Anterior cingulate cortex (tissue), 58 donors: ENCODE results near the gene CEP104.

ENCODE experiments used
- DNase-seq, 58 donors: peaks; one replicate each; lab custom pipeline; 2025; lab: John Stamatoyannopoulos, UW

CEP104 gene

GRCh38 chr1:3785045-3785444, 72.0 kb downstream of the CEP104 start:
- no peak for DNase-seq

DNA sequence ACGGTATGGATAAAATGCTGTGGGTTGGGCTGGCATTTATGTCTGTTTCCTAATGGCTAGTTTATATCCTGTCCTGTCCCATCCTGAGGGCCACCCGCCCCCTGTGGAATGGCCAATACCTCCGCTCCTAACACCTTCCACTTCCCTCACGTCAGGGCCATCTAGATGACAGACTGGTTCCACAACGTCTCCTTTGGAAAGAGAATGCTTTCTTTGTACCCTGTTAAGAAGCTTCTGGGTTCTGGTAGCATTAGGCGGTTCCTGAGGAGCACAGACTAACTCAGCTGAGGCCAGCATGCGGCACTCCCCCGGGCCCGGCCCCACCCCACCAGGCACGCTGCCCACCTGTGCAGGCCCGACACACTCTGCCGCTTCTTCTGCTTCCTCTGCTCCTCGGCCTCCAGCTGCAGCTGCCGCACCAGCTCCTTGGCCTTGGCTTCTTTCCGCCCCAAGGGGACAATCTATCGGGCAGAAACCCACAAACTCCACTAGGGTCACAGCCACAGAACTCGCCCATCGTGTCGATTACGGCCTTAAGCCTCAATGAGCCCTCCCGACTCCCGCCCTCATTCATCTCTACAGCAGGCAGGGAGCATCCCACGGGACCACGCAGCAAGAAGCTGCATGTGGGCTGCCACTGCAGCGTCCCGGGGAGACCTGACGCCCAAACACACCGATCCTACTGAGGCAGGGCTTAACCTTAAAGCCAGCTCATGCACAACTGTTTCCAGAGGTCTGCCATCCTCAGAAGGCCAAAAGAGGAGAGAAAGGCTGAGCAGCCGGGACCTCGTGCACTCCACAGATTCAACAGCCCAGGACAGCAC, 73.1 kb downstream of the CEP104 start:
- DNase-seq, result no peak

DNA sequence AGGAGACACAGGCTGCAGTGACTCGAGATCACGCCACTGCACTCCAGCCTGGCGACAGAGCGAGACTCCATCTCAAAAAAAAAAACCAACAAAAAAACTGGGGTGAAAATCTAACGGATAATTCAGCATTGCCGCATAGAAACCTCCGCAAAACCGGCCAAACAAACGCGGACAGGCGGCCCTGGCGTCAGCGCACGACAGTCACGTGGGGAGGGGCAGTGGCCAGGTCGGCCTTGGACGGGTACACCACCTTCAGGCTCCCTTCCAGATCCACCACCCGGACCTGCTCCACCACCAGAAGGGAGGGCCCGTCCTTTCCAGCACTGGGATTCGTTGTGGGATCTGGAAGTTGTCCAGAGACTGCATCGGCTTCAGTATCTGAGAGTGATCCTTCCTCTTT, 76.1 kb downstream of the CEP104 start:
- DNase-seq, result no peak

GRCh38 chr1:3779912-3780416, 77.0 kb downstream of the CEP104 start:
- no peak for DNase-seq

- peak in 11 of 58 donors; percentile 22 to 52 (median 33) for DNase-seq
Measured at GRCh38 chr1:3779265-3779911, 77.6 kb downstream of the CEP104 start.

DNA sequence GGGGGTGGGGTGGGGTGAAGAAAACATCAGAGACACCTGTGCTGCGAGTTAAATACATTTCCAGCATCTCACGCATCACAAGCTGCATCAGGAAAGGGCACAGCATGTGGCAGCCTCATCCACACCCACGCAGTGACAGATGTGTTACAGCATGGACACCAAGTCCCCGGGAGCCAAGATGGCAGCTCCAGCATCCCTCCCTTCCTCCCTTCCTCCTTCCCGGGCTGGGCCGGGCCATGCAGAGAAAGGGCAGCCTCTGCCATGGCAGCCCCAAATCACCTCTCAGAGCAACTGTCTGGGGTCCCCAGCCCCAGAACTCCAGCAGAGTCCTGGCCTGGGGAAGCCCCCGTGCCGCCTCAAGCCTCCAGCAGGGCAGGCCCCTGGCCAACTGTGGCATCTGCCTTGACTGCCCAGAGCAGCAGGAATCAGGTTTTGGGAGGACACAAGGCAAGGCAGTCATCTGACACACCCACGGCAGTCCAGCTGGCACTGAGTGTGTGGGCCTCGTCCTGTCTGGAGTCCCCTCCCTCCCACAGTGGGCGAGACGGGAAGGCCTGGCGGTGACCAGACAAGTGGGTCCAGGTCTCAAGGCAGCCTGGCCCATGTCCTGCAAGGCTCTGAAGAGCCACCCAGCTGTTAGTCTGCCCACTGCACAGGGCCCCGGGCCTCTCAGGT, 78.3 kb downstream of the CEP104 start:
- DNase-seq, result peak in 15 of 58 donors; percentile 8 to 59 (median 29)

- no peak for DNase-seq
Measured at GRCh38 chr1:3777647-3778589, 79.1 kb downstream of the CEP104 start.

- DNase-seq, result no peak
Measured at GRCh38 chr1:3777078-3777547, 79.9 kb downstream of the CEP104 start.

DNA sequence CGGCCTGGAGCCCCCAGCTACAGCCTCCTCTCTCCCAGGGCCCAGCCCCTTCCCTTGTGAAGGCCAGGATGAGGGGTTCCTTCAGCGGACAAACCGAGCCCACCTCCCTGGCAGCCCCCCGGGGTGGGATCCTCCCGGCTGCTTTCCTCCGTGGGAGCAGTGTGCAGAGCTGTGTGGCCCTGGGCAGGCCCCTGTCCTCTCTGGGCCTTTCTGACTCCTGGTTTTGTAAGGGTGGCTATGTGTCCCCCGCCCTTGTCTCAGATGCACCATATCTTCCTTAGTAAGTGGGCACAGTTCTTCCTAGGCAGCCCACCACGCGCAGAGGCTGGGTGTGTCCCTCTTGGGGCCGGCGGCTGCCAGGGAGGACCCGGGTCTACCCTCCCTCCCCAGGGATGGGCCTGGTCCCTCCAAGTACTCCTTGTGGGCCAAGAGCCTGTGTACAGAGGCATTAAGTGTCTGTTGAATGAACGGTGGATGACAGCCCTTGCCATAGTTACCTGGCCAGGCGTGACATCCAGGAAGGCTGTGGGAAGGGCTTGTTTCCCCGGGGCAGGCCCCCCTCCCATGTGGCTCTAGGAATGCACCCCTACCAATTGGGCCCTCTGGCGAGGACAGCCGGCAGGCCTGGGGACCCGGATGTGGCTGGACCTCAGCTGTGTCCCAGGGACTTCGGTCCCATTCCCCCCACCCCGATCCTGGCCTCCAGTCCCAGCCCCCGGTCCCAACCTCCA, 80.6 kb downstream of the CEP104 start:
- DNase-seq, result no peak

- DNase-seq, result peak in 18 of 58 donors; percentile 6 to 57 (median 22)
Measured at GRCh38 chr1:3775490-3776230, 81.4 kb downstream of the CEP104 start.

- DNase-seq, result no peak
Measured at GRCh38 chr1:3774946-3775489, 82.0 kb downstream of the CEP104 start.

DNA sequence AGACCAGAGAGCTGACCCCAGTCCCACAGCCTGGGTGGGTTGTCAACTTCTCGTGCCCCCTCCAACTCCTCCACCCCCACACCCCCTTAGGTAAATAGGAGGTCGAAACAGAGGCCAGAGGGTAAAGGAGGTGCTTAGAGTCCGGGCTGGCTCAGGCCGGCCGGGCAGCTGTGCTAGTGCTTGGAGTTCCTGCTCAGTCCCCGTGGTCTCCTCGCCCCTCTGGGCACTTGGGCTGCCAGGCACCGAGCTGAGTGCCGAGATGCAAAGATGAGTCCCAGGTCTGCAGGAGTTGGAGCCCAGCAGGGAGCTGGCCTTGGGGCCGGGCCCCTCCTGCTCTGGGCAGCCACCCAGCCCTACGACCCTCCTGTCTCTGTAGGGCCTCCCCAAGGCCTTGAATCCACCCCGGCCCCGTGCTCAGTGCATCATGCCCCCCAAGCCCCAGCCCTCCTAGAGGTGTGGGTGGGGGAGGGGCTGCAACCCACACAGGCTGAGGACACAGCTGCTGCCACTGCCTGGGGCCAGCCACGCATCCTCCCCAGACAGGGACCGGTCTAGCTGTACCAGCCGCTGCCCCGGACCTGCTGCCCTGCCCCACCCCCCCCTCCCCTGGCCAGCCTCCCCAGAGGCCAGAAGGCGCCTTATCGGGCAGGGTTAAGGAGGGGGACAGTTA, 82.6 kb downstream of the CEP104 start:
- peak in 10 of 58 donors; percentile 18 to 67 (median 32) for DNase-seq

DNA sequence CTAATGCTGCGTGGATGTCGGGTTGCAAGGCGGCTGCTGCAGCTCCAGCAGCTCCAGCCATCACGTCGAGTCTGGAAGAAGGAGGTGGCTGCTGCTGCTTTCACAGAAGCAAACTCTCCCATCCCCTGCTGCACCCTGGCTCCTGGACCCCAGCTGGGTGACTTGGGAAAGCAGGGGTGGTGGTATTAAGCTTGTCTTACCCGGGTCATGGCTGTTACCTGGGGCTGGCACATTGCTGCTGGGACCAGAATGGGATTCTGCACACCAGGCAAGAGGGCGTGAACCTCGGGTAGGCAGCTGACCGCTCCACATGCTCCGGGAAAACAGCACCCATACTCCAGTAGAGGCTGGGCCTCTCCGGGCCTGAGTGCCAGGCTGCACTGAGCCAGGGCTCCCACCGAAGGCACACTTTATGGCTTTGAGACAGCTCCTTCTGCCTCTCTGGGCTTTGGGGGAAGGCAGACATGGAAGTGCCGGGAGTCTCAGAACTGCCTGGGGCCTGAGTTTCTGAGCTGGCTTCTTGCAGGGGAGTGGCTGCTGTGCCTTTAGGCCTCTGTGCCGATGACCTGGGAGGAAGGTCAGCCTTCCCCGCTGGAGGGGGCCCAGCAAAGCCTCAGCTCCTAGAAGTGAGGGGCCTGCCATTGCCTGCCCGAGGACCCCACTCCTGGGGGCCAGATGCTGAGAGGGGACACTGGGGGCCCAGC, 83.3 kb downstream of the CEP104 start:
- no peak for DNase-seq

- DNase-seq, result peak in 2 of 58 donors; percentile 10 to 23
Measured at GRCh38 chr1:3772715-3773571, 84.1 kb downstream of the CEP104 start, which contains the start of gene SMIM1. Gene SMIM1, plus strand, starts transcription at chr1:3772749. Its CDS starts 2,625 bp downstream, at chr1:3775374.

DNA sequence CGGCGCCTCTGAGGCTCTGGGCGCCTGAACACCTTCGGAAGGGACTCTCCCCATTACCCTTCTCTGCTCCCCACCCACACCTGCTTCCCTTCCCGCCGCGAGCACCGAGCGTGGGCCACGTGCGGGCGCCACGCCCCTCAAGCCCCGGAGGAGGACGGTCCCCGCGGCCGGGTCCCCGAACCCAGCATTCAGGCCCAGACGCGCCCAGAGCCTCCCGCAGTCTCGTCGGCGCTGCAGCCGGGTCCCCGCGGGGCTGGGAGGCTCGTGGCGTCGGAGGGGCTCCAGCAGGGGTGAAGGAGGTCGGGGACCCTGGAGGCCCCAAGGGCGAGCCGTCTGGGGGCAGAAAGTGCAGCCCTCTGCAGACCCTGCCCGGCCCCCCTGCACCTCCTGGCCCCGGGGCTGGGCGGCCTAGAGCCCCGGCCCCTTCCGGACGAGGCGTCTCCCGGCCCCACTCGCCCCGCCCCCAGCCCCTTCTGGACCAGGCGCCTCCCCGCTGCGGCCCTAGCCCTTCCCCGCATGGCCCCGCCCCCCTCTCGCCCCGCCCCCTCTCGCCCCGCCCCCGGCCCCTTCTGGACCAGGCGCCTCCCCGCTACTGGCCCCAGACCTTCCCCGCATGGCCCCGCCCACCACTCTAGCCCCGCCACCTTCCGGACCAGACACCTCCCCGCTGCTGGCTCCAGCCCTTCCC, 84.8 kb downstream of the CEP104 start:
- peak in 48 of 58 donors; percentile 27 to 81 (median 58) for DNase-seq
